HL-60/S4 (cell line): ENCODE data around the gene COL4A2.
"Not testable (repeated sequence)": the region's sequence is repeated elsewhere in the genome, so short reads cannot be mapped to it uniquely, and the experiment has no call there.

Experiments
- in situ Hi-C: fragments of 300-500 bp; cut with MboI; formaldehyde crosslinking; loops from 2 replicates; pipeline ENCODE4 v1.14.3; 2022; ENCODE audit warnings: low sequenced_read_pairs

The COL4A2 gene

GRCh38 chr13:110521946-110522345 lies 214.9 kb downstream of the COL4A2 start:
- in situ Hi-C loops = no loop called here

- in situ Hi-C loops = no loop called here
These were observed 215.6 kb downstream of the COL4A2 start for GRCh38 chr13:110522721-110523120.

- in situ Hi-C loops = no loop called here
These were observed 216.1 kb downstream of the COL4A2 start for GRCh38 chr13:110523180-110523579.

GRCh38 chr13:110523838-110524540 lies 216.9 kb downstream of the COL4A2 start:
- in situ Hi-C loops = no loop called here

- in situ Hi-C loops = no loop called here
These were observed 217.6 kb downstream of the COL4A2 start for GRCh38 chr13:110524541-110525257.

GRCh38 chr13:110525328-110526319 lies 218.5 kb downstream of the COL4A2 start:
- in situ Hi-C loops = no loop called here

- in situ Hi-C loops = no loop called here
These were observed 221.3 kb downstream of the COL4A2 start for GRCh38 chr13:110528371-110528770.

GRCh38 chr13:110528911-110529310 lies 221.8 kb downstream of the COL4A2 start:
- in situ Hi-C loops = no loop called here

- in situ Hi-C loops = no loop called here
These were observed 222.6 kb downstream of the COL4A2 start for GRCh38 chr13:110529522-110530311.

GRCh38 chr13:110531100-110531499 lies 224.0 kb downstream of the COL4A2 start:
- in situ Hi-C loops = no loop called here

GRCh38 chr13:110531671-110532083 lies 224.6 kb downstream of the COL4A2 start:
- in situ Hi-C loops = no loop called here

- in situ Hi-C loops = not testable (repeated sequence)
These were observed 225.2 kb downstream of the COL4A2 start for GRCh38 chr13:110532258-110532657.

GRCh38 chr13:110533771-110534670 lies 226.9 kb downstream of the COL4A2 start:
- in situ Hi-C loops = no loop called here

GRCh38 chr13:110535526-110535925 lies 228.4 kb downstream of the COL4A2 start:
- in situ Hi-C loops = no loop called here

GRCh38 chr13:110536006-110536693 lies 229.1 kb downstream of the COL4A2 start:
- in situ Hi-C loops = no loop called here

GRCh38 chr13:110538632-110539031 lies 231.5 kb downstream of the COL4A2 start:
- in situ Hi-C loops = no loop called here

GRCh38 chr13:110539894-110540293 lies 232.8 kb downstream of the COL4A2 start:
- in situ Hi-C loops = no loop called here

GRCh38 chr13:110540871-110541525 lies 233.9 kb downstream of the COL4A2 start:
- in situ Hi-C loops = no loop called here
